ENCODE measurements around the gene HCN4. TPM values are rescaled to one million over a fixed set of nuclear protein-coding genes. Genes with fewer than 3 reads are reported as not detected.

The HCN4 gene
- total RNA-seq, 2 donors from 2014 or later, result 0.78 to 2.0 TPM

- WGBS, 2 donors, result 80 to 81% methylated on average over 7 of the region's 7 CpGs
- Histone ChIP-seq H3K27me3 (no peaks in the 10 kb centered on the region), H3K36me3 (replicated peaks in 1 of 2; ENCODE audit: insufficient read depth in 1 of 2, low read depth in 2 of 2) (no peaks in the 10 kb centered on the region), H3K27ac (no peak overlapping the region), H3K4me1 (no peaks in the 10 kb centered on the region), H3K4me3 (no peak overlapping the region), H3K9me3 (no peaks in the 10 kb centered on the region)
- TF ChIP-seq CTCF (IDR thresholded peaks at IDR 0.05) (no peak), POLR2A (IDR thresholded peaks at IDR 0.05) (no peak)
- ATAC-seq, result no peak
- intact Hi-C loops (cut with DNase I), result no loop called here
- no peak for DNase-seq
These were observed 13.4 kb upstream of the HCN4 start for GRCh38 chr15:73382115-73382514.

GRCh38 chr15:73380661-73381060, 11.9 kb upstream of the HCN4 start:
- ATAC-seq (no peak), DNase-seq (no peak)
- no peaks in the 10 kb centered on the region for H3K4me1 ChIP-seq
- H3K27me3 ChIP-seq, result no peaks in the 10 kb centered on the region
- H3K4me3 ChIP-seq, result no peak overlapping the region
- intact Hi-C loops (cut with DNase I), result no loop called here
- no peak for TF ChIP-seq CTCF (IDR thresholded peaks at IDR 0.05)
- no peak for TF ChIP-seq POLR2A (IDR thresholded peaks at IDR 0.05)
- no peaks in the 10 kb centered on the region for H3K36me3 ChIP-seq (replicated peaks in 1 of 2; ENCODE audit: insufficient read depth in 1 of 2, low read depth in 2 of 2)
- 73 to 82% methylated on average over 2 of the region's 2 CpGs for WGBS, 2 donors
- no peak overlapping the region for H3K27ac ChIP-seq
- no peaks in the 10 kb centered on the region for H3K9me3 ChIP-seq

GRCh38 chr15:73378089-73378488, 9.3 kb upstream of the HCN4 start:
- Histone ChIP-seq H3K9me3 (no peaks in the 10 kb centered on the region), H3K36me3 (replicated peaks in 1 of 2; ENCODE audit: insufficient read depth in 1 of 2, low read depth in 2 of 2) (no peaks in the 10 kb centered on the region), H3K4me1 (no peaks in the 10 kb centered on the region), H3K27me3 (no peaks in the 10 kb centered on the region), H3K4me3 (no peak overlapping the region), H3K27ac (no peak overlapping the region)
- 52 to 68% methylated on average over 4 to 12 of the region's 12 CpGs for WGBS, 2 donors
- ATAC-seq, result no peak
- intact Hi-C loops (cut with DNase I), result no loop called here
- TF ChIP-seq CTCF (IDR thresholded peaks at IDR 0.05) (no peak), POLR2A (IDR thresholded peaks at IDR 0.05) (no peak)
- no peak for DNase-seq

GRCh38 chr15:73375755-73376305, 7.1 kb upstream of the HCN4 start:
- H3K4me3 ChIP-seq, result no peak overlapping the region
- intact Hi-C loops (cut with DNase I), result no loop called here
- no peak overlapping the region for H3K27ac ChIP-seq
- no peak for ATAC-seq
- WGBS, 2 donors, result 71 to 76% methylated on average over 6 of the region's 6 CpGs
- no peaks in the 10 kb centered on the region for H3K36me3 ChIP-seq (replicated peaks in 1 of 2; ENCODE audit: insufficient read depth in 1 of 2, low read depth in 2 of 2)
- H3K9me3 ChIP-seq, result no peaks in the 10 kb centered on the region
- TF ChIP-seq POLR2A (IDR thresholded peaks at IDR 0.05) (no peak), CTCF (IDR thresholded peaks at IDR 0.05) (no peak)
- no peaks in the 10 kb centered on the region for H3K27me3 ChIP-seq
- H3K4me1 ChIP-seq, result no peaks in the 10 kb centered on the region
- no peak for DNase-seq

- Histone ChIP-seq H3K4me3 (no peak overlapping the region), H3K4me1 (no peaks in the 10 kb centered on the region), H3K27ac (no peak overlapping the region), H3K9me3 (no peaks in the 10 kb centered on the region), H3K27me3 (no peaks in the 10 kb centered on the region), H3K36me3 (replicated peaks in 1 of 2; ENCODE audit: insufficient read depth in 1 of 2, low read depth in 2 of 2) (no peaks in the 10 kb centered on the region)
- no peak for TF ChIP-seq CTCF (IDR thresholded peaks at IDR 0.05)
- no peak for TF ChIP-seq POLR2A (IDR thresholded peaks at IDR 0.05)
- no peak for DNase-seq
- WGBS, 2 donors, result 50 to 64% methylated on average over 5 of the region's 5 CpGs
- ATAC-seq, result no peak
- intact Hi-C loops (cut with DNase I), result no loop called here
These were observed 6.3 kb upstream of the HCN4 start for GRCh38 chr15:73375012-73375411.
